GM21447 (cell line): ENCODE measurements around the gene AGTR1.
"Not testable (repeated sequence)": the region's sequence is repeated elsewhere in the genome, so short reads cannot be mapped to it uniquely, and the experiment has no call there.

Experiments used
- ATAC-seq: cut with Tn5 transposase; IDR thresholded peaks from one replicate; pipeline ENCODE4 v1.9.1; 2021; ENCODE audit not compliant: unreplicated experiment

The AGTR1 gene

GRCh38 chr3:148757238-148758215 lies 59.8 kb downstream of the AGTR1 start:
- no peak for ATAC-seq

GRCh38 chr3:148758303-148758884 lies 60.7 kb downstream of the AGTR1 start:
- no peak for ATAC-seq

GRCh38 chr3:148759430-148759829 lies 61.7 kb downstream of the AGTR1 start:
- ATAC-seq = no peak

- no peak for ATAC-seq
These were observed 65.5 kb downstream of the AGTR1 start for GRCh38 chr3:148763156-148763680.

GRCh38 chr3:148763986-148764935 lies 66.6 kb downstream of the AGTR1 start:
- ATAC-seq = no peak

- ATAC-seq = no peak
These were observed 74.7 kb downstream of the AGTR1 start for GRCh38 chr3:148772361-148772760.

- no peak for ATAC-seq
These were observed 75.1 kb downstream of the AGTR1 start for GRCh38 chr3:148772835-148773234.

GRCh38 chr3:148773805-148774204 lies 76.1 kb downstream of the AGTR1 start:
- ATAC-seq = no peak

- ATAC-seq = no peak
These were observed 81.2 kb downstream of the AGTR1 start for GRCh38 chr3:148778926-148779325.

GRCh38 chr3:148785026-148785425 lies 87.3 kb downstream of the AGTR1 start:
- not testable (repeated sequence) for ATAC-seq

- ATAC-seq = not testable (repeated sequence)
These were observed 88.5 kb downstream of the AGTR1 start for GRCh38 chr3:148786159-148786558.

- ATAC-seq = no peak
These were observed 91.4 kb downstream of the AGTR1 start for GRCh38 chr3:148789146-148789545.

GRCh38 chr3:148789906-148790305 lies 92.2 kb downstream of the AGTR1 start:
- ATAC-seq = no peak

- ATAC-seq = no peak
These were observed 92.7 kb downstream of the AGTR1 start for GRCh38 chr3:148790370-148790769.

- no peak for ATAC-seq
These were observed 93.4 kb downstream of the AGTR1 start for GRCh38 chr3:148790851-148791735.

- no peak for ATAC-seq
These were observed 94.2 kb downstream of the AGTR1 start for GRCh38 chr3:148791920-148792319.

- no peak for ATAC-seq
These were observed 94.8 kb downstream of the AGTR1 start for GRCh38 chr3:148792516-148792915.
